BJ (cell line): ENCODE results near the gene RBM14. TPM values are rescaled to one million over a fixed set of nuclear protein-coding genes. Genes with fewer than 3 reads are reported as not detected.

Source experiments
- CTCF ChIA-PET: fragments of 350-600 bp; formaldehyde crosslinking; extraction: SDS; loops from one replicate; lab custom pipeline; 2021; ENCODE audit warnings: antibody characterized with exemption, inconsistent platforms; lab: Yijun Ruan, JAX
- POLR2A ChIA-PET: fragments of 300-600 bp; sonication (Branson Sonifier 250); formaldehyde crosslinking; extraction: SDS; loops from one replicate; lab custom pipeline; 2021; ENCODE audit warnings: antibody characterized with exemption; lab: Charles Lee
- DNase-seq: peaks from one replicate; pipeline ENCODE4 v3.0.0-alpha.2; 2011; ENCODE audit warnings: low read depth
- H3K27me3 ChIP-seq: 2 replicates; pipeline ENCODE4 v1.6.0; 2011; ENCODE audit warnings: low read length; ENCODE audit not compliant: control insufficient read depth, insufficient read depth
- H3K36me3 ChIP-seq: 2 replicates; pipeline ENCODE4 v1.5.1; 2011; ENCODE audit warnings: low read length; ENCODE audit not compliant: control insufficient read depth, insufficient read depth
- H3K4me3 ChIP-seq: 2 replicates; pipeline ENCODE4 v1.5.1; 2011; ENCODE audit warnings: low read depth, mild to moderate bottlenecking, control low read depth, low read length
- polyA plus RNA-seq: library from polyadenylated mRNA; depleted of rRNA; stranded (reverse); fragments of >200 nt; gene quantifications from 2 replicates; pipeline ENCODE4 v1.2.3, GENCODE V29; 2011
- TF ChIP-seq, protein P1 (sequence below): IDR thresholded peaks from 2 replicates; pipeline ENCODE4 v1.5.1; 2011; ENCODE audit warnings: low read depth, mild to moderate bottlenecking, control low read depth, inconsistent platforms, low read length, moderate library complexity; ENCODE audit not compliant: insufficient read depth

RBM14 gene
- polyA plus RNA-seq, 1 experiment: 18.6 TPM

GRCh38 chr11:66643745-66644437 is 27.5 kb downstream of the RBM14 start:
- Histone ChIP-seq H3K36me3 (peaks cover 24% of the 10 kb centered on the region), H3K27me3 (no peaks in the 10 kb centered on the region), H3K4me3 (no peak overlapping the region)
- no peak for DNase-seq
- POLR2A ChIA-PET: no interaction called here
- TF ChIP-seq, protein P1, sequence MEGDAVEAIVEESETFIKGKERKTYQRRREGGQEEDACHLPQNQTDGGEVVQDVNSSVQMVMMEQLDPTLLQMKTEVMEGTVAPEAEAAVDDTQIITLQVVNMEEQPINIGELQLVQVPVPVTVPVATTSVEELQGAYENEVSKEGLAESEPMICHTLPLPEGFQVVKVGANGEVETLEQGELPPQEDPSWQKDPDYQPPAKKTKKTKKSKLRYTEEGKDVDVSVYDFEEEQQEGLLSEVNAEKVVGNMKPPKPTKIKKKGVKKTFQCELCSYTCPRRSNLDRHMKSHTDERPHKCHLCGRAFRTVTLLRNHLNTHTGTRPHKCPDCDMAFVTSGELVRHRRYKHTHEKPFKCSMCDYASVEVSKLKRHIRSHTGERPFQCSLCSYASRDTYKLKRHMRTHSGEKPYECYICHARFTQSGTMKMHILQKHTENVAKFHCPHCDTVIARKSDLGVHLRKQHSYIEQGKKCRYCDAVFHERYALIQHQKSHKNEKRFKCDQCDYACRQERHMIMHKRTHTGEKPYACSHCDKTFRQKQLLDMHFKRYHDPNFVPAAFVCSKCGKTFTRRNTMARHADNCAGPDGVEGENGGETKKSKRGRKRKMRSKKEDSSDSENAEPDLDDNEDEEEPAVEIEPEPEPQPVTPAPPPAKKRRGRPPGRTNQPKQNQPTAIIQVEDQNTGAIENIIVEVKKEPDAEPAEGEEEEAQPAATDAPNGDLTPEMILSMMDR: no peak
- CTCF ChIA-PET: no interaction called here

DNA sequence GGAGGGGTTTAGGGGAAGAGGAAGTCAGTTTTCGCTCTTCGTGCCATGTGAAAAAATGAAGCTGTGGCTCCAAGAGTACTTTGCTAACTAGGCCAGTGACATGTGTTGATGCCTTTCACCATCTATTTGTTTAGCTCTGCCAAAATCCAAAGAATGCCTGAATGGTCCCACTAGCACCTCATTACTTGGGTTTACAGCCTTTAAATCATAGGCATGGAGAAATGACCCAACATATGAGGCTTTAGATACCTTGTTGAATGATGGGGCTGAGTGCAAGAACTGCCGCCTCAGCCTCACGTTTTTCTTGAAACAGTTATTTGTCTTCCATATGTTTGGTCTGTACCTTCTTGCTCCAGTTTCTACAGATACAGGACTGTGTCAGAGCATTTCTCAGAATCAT is 30.4 kb downstream of the RBM14 start:
- ChIA-PET CTCF (interaction anchor here (1.2 kb wide), 1 partner anchor 15 kb away, joined by 3 read pairs; no protein-coding TSS in a partner anchor), POLR2A (interaction anchor here (0.5 kb wide), 1 partner anchor 31 kb away, joined by 3 read pairs; the partner anchor contains the start of gene RBM14)
- peaks cover 18% of the 10 kb centered on the region for H3K36me3 ChIP-seq
- H3K27me3 ChIP-seq: no peaks in the 10 kb centered on the region
- no peak for DNase-seq
- TF ChIP-seq, protein P1: no peak
- no peak overlapping the region for H3K4me3 ChIP-seq

GRCh38 chr11:66649903-66650302 is 33.5 kb downstream of the RBM14 start:
- POLR2A ChIA-PET: interaction anchor here (0.5 kb wide), 1 partner anchor 10 kb away, joined by 3 read pairs; no protein-coding TSS in a partner anchor
- CTCF ChIA-PET: interaction anchor here (1.0 to 1.4 kb wide), 2 partner anchors 11 to 13 kb away, joined by 3 read pairs; partner anchors contain the start of gene RBM4

GRCh38 chr11:66651016-66651415 is 34.6 kb downstream of the RBM14 start:
- no peak for DNase-seq
- H3K36me3 ChIP-seq: peaks cover 6% of the 10 kb centered on the region; the same call in 1 of the 2 replicates
- TF ChIP-seq, protein P1: no peak
- ChIA-PET POLR2A (no interaction called here), CTCF (no interaction called here)
- H3K27me3 ChIP-seq: no peaks in the 10 kb centered on the region
- no peak overlapping the region for H3K4me3 ChIP-seq

More at GRCh38 chr11:66649903-66650302, 33.5 kb downstream of the RBM14 start:
- TF ChIP-seq, protein P1: no peak
- Histone ChIP-seq H3K4me3 (no peak overlapping the region), H3K36me3 (peaks cover 8% of the 10 kb centered on the region; the same call in 1 of the 2 replicates), H3K27me3 (no peaks in the 10 kb centered on the region)
- no peak for DNase-seq

DNA sequence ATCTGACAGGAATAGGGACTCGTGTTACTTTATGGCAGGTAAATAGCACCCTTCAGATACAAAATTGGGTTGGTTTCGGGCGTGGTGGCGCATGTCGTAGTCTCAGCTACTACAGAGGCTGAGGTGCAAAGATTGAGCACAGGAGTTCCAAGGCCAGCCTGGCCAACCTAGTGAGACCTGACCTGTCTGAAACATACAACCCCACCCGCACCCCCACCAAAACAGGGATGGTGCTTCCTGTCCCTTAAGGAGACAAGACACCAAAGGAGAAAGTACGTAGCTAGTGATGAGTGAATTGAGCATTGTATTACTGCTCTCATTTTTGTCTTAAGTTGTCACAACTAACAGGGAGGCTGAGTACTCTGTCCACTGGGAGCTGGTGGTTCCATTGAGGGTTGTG is 36.2 kb downstream of the RBM14 start:
- Histone ChIP-seq H3K4me3 (no peak overlapping the region), H3K36me3 (no peaks in the 10 kb centered on the region; the same call in 1 of the 2 replicates), H3K27me3 (no peaks in the 10 kb centered on the region)
- no peak for DNase-seq
- POLR2A ChIA-PET: no interaction called here
- TF ChIP-seq, protein P1: no peak
- CTCF ChIA-PET: interaction anchor here (0.9 to 2.3 kb wide), 5 partner anchors 9 to 75 kb away, joined by 3 to 7 read pairs (median 4); partner anchors contain the start of gene RBM4B
